Stimulated activated CD4-positive, alpha-beta T cell treated with anti-CD3 and anti-CD28 coated beads, Interleukin-1b, Interleukin-23, amount 100 ng/mL, for 1 hour (primary cell): ENCODE measurements around the gene SNRPN.
"Not testable (repeated sequence)": the region's sequence is repeated elsewhere in the genome, so short reads cannot be mapped to it uniquely, and the experiment has no call there.

Experiments used
- DNase-seq, 2 donors: peaks; one replicate each; pipeline ENCODE4 v3.0.0-alpha.2; 2020; ENCODE audit warnings: low read depth in 2 of 2

The SNRPN gene

DNA sequence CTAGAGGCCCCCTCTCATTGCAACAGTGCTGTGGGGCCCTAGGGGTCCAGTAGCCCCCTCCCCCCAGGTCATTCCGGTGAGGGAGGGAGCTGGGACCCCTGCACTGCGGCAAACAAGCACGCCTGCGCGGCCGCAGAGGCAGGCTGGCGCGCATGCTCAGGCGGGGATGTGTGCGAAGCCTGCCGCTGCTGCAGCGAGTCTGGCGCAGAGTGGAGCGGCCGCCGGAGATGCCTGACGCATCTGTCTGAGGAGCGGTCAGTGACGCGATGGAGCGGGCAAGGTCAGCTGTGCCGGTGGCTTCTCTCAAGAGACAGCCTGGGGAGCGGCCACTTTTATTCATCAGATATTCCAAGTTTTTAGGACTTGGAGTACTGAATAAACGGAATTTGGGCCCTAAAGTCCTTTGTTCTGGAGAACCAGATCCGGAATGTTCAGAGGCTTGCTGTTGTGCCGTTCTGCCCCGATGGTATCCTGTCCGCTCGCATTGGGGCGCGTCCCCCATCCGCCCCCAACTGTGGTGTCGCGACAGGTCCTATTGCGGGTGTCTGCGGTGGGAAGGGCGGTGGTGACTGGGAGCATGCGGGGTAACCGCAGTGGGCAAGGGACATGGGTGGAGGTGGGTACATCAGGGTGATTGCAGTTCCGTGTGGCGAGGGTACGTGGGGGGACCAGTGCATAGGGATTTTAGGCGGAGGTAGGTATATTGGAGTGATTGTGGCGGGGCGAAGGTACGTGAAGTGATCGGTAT is at the start of gene SNRPN, which contains the start of gene SNURF:
Gene SNRPN, plus strand, starts transcription at position 205 of the 748 bp plus-strand sequence. CDS start 19,467 bp downstream, outside the sequence.
Gene SNURF, plus strand, starts transcription at position 205 of the 748 bp plus-strand sequence. Its CDS starts 62 bp downstream, at position 267.
- DNase-seq, result peak in 1 of 2 donors; percentile 30

DNA sequence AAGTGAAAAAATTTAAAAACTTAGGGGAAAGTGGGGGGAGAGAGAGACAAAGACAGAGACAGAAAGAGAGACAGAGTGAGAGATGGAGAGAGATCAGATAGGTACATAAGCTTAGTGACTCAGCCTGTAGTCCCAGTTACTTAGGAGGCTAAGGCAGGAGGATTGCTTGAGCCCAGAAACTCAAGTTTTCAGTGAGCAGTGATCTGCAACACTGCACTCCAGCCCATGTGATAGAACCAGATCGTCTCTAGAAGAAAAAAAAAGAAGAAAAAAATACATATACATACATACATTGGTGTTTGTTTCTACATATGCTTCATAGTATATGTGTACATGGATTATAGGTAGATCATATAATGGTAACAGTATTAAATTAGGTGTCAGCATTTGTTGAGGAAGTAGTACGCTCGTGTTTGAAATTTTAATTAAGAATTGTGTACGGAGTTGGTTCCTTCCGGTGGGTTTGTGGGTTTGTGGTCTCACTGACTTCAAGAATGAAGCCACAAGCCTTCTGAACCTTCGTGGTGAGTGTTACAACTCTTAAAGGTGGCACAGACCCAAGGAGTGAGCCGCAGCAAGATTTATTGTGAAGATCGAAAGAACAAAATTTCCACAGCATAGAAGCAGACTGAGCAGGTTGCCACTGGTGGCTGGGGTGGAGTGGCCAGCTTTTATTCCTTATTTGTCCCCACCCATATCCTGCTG is 38.3 kb upstream of the SNRPN start:
- DNase-seq, result no peak

DNA sequence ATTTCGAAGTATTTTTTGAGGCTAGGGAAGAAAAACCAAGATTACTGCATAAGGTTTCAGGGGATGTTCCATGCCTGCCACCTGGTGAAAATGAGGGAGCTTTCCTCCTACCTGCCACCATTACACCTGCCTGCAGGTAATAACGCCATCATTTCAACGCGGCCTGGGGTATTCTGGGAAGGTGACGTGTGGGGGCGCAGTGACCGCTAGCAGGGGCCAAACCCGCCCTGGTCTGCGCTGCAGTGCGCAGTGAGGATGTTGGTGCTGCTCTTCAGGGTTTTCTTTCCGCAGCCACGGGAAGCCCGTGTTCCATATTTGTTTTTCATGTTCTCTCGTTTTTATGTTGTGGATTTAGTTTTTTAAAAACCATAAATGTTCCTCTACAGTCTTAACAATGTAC is 37.4 kb upstream of the SNRPN start:
- no peak for DNase-seq

DNA sequence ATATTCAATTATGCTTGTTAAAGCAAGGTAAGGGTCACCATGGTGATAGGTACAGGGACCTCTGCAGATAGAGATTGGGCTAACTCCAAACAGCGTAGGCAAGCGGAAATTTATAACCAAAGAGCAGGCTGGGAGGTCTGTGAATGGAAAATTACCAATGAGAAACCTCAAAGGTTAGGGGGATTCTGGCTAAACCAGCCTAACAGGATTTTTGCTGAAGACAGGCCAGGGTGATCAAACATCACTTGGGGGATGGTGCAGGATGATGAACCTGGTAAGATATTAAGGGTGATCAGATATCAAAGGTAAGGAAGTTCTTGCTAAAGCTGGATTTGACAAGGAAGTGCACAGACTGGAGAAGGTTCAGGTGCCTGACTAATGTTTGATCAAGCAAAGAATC is 35.3 kb upstream of the SNRPN start:
- DNase-seq, result no peak

DNA sequence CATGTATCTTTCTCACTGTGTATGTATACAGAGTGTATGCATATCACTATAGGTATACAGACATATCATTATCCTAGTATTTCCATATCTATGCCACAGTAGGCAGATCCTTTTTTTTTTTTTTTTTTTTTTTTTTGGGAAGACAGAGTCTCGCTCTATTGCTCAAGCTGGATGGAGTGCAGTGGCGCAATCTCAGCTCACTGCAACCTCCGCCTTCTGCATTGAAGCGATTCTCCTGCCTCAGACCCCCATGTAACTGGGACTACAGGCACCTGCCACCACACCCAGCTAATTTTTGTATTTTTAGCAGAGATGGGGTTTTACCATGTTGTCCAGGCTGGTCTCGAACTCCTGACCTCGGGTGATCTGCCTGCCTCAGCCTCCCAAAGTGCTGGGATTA is 32.0 kb upstream of the SNRPN start:
- DNase-seq, result not testable (repeated sequence)

DNA sequence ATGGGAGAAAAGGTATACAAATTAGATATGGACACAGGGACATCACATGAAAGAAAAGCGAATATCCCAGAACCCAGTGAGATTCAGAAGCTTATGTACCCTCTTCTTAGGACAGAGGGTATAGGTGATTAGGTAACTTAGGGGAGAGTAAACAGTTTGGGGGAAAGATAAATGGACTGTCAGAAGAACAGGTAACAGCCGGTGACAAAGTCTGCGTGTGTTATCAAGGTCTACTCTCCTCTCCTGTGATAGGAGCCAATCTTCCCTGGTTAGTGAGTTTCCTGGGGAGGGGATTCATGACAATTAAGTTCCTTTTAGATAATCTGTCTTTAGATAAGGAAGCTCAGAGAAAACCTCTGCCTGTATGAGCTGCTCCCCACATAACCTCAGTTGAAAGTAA is 30.6 kb upstream of the SNRPN start:
- DNase-seq, result no peak

DNA sequence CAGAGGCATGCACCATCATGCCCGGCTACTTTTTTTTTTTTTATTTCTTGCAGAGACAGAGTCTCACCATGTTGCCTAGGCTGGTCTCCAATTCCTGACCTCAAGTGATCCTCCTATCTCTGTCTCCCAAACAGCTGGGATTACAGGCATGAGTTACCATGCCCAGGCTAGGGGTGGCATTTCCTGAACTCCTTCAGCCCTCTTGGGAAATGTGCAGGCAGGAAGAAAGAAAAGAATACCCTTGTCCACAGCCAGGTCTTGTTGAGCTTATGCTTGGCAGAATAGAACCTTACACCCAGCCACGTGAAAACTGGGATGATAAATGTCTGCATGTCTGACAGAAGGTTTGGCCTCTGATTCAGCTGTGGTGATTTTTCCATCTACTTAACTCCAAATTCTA is 30.2 kb upstream of the SNRPN start:
- no peak for DNase-seq

DNA sequence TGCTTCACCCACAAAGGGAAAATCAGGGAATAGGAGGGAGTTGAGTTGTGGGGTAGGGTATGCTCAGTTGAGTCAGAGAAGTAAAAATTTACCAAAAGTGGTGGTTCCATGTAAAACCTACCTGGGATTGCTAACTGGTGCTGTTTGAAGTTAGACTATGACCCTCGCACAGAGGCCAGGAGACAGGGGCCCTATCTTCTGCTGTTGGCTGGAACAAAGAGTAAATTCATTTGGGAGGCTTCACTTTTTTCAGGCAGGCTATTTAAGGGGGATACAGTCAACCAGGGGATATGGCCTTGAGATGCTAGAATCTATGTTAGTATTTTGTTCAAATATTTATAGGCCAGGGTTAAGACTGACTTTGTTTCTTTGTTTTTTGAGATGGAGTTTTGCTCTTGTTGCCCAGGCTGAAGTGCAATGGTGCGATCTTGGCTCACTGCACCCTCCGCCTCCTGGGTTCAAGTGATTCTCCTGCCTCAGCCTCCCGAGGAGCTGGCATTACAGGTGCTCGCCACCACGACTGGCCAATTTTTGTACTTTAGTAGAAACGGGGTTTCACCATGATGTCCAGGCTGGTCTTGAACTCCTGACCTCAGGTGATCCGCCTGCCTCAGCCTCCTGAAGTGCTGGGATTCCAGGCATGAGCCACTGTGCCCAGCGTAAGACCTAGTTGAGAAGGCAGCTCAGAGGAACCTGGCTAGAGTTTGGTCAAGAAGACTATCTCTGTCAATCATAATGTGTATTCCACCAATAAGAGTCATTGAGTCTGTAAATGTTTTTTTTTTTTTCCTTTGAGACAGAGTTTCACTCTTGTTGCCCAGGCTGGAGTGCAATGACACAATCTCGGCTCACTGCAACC is 22.7 kb upstream of the SNRPN start:
- DNase-seq, result not testable (repeated sequence)

DNA sequence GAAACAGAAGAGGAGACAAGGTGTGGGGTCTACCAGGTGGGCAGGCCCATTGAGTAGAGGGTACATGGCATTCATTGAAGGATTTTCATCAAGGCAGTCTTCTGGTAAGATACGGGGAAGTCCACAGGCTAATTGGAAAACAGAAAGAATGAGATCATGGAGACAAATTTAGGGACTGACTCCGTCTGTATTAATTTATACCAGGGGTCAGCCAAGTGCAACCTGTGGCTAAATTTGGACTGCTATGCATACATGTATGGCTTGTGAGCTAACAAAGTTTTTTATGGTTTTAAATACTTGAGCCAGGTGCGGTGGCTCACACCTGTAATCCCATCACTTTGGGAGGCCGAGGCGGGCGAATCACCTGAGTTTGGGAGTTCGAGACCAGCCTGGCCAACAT is 21.1 kb upstream of the SNRPN start:
- no peak for DNase-seq

DNA sequence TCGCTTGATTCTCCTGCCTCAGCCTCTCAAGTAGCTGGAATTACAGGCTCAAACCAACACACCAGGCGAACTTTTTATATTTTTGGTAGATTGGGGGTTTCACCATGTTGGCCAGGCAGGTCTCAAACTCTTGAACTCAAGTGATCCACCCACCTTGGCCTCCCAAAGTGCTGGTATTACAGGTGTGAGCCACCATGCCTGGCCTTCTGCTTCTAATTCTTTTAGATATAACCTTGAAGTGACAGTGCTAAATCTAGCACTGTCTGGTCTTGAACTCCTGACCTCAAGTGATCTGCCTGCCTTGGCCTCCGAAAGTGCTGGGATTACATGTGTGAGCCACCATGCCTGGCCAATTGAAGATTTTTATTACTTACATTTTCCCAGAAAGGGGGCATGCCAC is 16.6 kb upstream of the SNRPN start:
- not testable (repeated sequence) for DNase-seq

DNA sequence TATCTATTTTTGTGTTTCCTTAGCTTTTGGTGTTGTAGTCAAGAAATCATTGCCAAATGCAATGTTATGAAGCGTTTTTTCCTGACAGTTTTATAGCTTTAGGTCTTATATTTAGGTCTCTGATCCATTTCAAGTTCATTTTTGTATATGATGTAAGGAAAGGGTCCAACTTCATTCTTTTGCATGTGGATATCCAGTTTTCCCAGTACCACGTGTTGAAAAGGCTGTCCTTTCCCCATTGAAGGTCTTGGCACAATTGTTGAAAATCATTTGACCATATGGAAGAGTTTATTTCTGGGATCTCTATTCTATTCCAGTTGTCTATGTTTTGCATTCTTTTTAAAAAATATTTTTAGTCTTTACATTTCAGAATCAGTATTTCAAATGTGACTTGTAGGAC is 14.6 kb upstream of the SNRPN start:
- no peak for DNase-seq

DNA sequence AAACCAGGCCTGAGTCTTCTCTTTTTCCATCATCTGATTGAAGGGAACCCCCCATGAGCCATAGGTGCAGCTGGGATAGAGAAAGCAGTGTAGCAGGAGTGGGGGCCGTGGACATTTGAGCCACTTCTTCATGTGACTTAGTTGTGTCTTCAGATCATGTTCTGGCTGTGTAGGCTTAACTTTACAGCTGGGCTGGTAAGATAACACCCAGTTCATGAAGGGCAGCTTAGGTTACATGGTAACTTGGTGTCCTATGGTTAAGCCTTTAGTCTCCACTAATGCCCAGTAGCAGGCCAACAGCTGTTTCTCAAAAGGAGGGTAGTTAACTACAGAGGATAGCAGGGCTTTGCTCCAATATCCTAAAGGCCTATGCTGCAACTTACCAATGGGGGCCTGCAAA is 11.4 kb upstream of the SNRPN start:
- no peak for DNase-seq

DNA sequence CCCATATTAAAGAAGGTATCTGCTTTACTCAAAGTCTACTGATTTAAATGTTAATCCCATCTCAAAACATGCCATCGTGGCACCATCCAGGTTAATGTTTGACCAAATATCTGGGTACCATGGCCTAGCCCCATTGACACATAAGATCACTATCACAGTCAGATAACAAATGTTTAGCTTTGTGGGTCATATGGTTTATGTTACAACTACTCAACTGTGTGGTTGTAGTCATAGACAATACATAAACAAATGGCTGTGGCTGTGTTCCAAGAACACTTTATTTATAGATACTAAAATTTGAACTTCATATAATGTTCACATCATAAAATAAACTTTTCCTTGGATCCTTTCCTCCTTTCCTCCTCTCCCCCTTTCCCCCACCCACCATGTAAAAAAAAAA is 9.8 kb upstream of the SNRPN start:
- no peak for DNase-seq

DNA sequence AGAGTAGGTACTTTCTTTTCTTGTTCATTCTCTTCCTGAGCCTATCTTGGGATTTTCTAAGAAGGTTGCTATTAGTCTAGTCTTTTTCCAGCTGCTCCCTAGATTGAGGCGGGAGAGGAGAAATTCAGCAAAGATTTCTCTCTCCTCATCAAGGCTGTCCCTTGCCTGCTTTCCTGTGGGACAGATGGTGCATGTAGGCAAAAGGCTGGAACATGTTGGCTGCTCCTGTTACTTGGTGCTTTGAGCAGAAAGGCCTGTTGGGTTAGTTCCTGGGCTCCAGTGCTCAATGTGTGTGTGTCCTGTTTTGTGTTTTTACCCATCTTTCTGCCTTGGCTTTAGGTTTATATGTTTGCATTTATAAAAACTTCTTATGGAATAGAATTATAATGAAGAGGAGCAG is 9.1 kb upstream of the SNRPN start:
- DNase-seq, result no peak

DNA sequence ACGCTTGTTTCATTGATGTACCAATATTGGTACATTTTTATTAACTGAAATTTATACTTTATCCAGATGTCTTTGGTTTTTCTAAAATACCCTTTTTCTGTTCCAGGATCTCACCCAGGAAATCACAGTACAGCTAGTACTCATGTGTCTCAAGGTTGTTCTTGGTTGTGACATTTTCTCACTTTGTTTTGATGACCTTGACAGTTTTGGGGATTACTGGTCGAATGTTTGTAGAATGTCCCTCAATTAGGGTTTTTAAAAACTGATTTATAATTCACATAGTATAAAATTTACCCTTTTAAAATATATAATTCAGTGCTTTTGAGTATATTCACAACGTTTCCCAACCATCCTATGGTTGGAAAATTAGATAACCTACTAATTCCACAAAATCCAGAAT is 6.3 kb upstream of the SNRPN start:
- no peak for DNase-seq

DNA sequence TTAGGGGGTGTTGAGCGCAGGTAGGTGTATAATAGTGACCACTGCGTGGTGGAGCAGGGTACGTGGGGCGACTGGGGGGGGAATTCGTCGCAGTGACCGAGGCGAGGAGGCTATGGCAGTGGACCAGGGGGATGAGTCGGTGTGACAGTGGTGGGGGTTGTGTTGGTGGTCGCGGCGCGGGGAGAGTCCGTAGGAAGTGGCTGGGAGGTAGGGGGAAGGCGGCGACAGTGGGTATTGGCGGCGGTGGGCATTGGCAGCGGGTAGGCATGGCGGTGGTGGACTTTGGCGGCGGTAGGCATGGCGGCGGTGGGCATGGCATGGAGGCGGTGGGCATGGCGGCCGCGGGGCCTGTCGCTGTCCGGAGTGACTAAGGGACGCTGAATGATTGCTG is 739 bp downstream of the SNRPN start:
- DNase-seq, result no peak

DNA sequence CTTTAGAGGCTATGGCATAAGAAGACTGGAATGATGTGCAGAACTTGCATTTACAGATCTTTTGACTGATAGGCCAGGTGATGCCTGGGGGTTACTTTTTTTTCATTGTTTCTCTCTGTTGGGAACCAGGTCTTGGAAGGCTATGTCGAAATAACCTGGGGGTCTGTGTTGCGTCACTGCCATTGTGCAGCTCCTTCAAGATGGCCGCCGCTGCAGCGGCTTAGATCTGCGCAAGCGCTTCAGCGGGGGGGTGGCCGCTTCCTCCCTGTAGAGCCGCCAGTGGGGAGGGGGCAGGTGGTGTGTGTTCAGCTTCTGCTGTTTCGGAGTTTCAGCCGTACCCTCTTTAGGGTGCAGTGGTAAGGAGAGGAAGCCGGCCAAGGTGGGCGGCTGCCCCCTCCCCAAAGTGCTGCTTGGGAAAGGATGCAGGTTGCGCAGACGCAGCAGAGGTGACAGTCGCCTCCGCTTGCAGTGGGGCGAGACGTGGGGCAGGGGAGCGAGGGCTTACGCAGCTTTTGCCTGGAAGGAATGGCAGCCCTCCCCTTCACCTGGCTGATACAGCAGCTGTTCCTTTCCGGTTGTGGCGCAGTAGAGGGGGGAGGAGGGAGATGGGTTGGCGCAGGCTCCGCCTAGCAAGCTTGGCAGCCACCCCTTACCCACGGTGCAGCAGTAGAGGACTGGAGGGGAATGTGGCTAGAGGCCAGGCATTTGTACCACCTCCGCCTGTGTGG is 1.5 kb downstream of the SNRPN start:
- peak; percentile 29 to 42 for DNase-seq

DNA sequence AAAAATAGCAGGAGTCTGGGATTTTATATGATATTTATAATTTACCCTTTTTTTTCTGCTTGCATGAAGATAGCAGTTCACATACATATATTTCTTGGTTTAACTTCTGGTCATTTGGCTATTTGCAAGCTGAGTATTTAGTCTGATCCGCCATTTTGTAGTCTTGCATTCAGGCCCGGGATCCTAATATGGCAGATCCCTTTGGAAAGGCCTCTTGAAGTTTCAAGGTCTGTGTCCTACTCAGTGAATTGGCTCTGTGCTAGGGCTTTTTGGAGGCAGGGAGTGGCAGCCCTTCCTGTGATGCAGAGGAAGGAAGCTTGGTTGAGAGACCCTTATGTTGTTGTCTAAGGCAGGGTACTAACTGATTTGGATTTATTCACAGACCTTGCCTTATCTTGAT is 2.9 kb downstream of the SNRPN start:
- DNase-seq, result no peak

DNA sequence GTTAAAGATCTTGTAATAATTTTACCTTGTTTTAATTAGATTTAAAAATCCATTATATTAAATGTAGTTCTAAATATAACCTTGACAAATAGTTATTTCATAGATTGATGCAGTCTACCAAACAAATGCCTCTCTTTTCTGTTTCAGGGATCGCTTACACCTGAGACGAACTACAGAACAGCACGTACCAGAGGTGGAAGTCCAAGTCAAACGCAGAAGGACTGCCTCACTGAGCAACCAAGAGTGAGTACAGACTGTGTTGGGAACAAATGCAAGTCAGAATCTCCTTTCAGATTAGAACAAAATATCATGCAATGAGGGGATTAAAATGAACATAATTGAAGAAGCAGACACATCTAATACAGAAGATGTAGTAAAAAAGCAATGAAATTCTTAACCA is 7.2 kb downstream of the SNRPN start:
- no peak for DNase-seq

DNA sequence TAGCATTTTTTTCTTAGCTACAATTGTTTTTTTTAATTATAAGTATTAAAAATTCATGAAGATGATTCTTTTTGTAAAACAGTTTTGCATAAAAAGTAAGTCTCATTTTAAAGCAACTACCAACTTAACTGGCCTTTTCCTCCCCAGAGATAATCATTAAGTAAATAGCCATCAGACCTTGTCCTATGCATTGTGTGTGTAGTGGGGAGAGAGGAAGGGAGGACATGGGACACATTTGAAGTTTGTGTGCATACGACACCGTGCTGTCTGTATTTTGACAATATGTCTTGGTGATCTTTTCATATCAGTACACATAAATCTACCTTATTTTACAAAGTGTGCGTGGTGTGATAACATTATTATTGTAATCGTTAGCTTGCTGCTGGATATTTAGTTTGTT is 8.1 kb downstream of the SNRPN start:
- no peak for DNase-seq

DNA sequence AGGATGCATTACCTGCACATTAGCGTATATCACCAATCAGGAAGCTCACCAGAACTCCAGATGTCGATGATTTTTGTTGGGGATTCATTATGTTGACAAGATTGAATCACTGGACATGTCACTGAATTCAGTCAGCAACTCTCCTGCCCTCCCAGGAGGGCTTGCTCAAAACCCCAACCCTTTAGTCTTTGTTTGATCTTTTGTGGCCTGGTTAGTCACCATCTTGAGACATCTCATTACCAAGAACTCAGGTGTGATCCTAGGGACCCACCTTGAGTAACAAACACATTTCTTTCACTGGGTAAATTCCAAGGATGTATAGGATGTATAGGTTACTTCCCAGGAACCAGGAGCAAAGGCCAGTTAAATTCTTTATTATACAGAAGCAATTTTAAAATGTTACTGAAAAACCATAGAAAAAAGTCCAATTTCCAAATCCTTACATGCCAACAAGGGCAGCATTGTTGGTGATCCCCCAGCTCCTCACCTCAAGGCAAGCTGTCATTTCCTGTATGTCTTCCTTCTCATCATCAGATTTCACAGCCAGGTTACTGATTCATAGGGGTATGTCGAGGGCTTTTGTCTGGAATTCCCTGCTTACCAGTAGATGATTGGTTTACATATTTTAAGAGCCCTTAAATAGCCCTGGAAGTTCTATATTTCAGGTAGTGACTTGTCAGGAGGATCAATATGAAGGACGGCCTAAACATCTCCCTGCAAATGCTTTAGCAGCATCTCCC is 11.7 kb downstream of the SNRPN start:
- no peak for DNase-seq
